AG20443 (cell line): ENCODE data around the gene VPS37D.
"Not testable (repeated sequence)": the region's sequence is repeated elsewhere in the genome, so short reads cannot be mapped to it uniquely, and the experiment has no call there.

Experiments used
- DNase-seq: peaks from one replicate; pipeline ENCODE4 v3.0.0; 2012; ENCODE audit warnings: low spot score, mixed read lengths

The VPS37D gene

GRCh38 chr7:73706126-73707044 is 38.8 kb downstream of the VPS37D start:
- DNase-seq, result no peak

DNA sequence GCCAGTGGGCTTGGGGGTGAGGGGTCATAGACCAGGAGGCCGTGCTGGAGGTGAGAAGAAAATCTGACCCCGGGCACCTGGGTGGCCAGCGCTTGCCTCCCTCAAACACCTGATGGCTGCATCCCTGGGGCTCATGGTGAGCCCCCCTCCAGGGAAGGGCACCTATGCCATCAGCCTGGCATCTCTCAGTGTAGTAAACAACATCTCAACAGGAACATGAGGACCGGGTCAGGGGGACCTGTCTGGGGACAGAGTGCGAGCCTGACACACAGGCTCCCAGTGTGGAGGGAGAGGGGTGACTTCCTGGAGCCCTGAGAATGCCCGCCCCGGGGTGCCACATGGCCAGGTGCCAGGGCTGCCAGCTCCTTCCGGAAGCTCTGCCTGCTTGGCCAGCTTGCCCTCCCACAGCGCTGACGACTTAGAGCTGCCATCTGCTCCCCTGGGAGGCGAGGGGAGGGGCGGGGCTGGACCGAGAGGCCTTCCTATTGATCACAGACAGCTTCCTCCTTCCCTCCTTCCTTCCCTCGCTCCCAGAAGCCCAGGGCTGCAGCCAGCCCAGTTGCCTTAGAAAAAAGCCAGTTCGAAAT is 39.5 kb downstream of the VPS37D start:
- no peak for DNase-seq

GRCh38 chr7:73708961-73709549 is 41.4 kb downstream of the VPS37D start:
- no peak for DNase-seq

DNA sequence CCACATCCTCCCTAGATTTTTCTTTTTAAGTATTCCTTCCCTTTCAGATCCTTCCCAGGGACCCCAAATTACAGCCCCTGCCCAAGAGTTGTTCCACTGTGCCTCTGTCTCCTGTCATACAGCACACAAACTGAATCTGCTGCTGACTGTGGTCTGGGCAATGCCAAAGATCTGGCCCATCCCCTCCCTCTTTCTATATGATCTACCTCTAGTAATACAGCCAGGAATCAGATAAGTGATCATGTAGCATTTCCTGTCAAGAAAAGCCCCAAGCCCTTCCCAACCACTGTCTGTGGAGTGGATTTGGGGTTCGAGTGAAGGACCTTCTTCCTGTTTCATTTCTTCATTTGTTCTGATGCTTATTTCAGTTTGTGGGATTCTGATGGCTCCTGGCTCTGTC is 45.1 kb downstream of the VPS37D start:
- no peak for DNase-seq

GRCh38 chr7:73713319-73713718 is 45.7 kb downstream of the VPS37D start:
- not testable (repeated sequence) for DNase-seq

DNA sequence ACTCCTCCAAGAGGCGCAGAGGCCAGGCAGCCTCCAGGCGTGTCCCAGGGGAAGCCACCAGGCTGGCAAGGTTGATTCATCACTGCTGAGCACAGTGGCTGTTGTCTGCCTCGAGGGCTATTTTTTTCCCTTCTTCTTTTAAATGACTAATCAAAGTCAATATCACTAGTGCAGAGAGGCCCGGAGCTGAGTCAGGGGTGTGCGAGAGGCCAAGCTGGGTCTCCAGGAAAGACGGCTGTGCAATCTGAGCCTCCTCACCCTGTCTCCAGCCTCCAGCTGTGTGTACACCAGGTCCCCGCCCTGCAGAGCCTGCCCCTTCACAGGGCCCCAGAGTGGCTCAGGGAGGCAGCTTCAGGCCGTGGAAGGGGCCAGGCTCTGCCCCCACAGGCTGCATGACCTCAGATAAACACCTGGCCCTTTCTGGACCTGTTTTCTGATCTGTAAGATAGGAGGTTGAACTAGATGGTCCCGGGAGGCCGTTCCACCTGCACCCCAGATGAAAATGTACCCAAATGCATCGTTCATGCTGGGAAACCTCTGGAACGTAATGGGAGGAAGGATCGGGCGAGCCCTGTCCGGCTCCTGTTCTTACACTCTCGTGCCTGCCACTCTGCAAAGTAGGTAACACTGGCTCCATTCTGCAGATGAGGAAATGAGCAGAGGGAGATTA is 48.2 kb downstream of the VPS37D start:
- DNase-seq, result peak; percentile 92

- DNase-seq, result no peak
These were observed 48.8 kb downstream of the VPS37D start for GRCh38 chr7:73716318-73716890.

- DNase-seq, result peak; percentile 51
These were observed 49.6 kb downstream of the VPS37D start for GRCh38 chr7:73717025-73717807.

DNA sequence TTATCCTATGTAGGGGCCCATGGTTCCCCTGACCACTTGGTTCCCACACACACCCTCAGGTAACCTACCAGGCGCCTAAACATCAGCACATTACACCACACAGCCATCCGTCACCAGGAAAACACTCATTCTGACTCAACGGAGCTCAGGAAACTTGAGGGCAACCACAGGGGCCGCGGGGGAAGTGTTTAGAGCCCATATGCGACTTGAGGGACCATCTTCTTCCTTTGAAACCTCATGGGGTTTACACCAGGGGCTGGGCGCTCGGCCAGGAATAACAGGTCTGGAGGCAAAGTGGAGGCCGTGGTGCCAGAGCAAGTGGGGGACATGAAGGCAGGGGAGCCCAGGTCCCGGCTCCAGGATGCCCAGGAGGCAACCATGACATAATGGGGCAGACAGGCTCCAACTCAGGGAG is 50.4 kb downstream of the VPS37D start:
- peak; percentile 70 for DNase-seq

GRCh38 chr7:73718438-73718881 is 50.8 kb downstream of the VPS37D start:
- no peak for DNase-seq

DNA sequence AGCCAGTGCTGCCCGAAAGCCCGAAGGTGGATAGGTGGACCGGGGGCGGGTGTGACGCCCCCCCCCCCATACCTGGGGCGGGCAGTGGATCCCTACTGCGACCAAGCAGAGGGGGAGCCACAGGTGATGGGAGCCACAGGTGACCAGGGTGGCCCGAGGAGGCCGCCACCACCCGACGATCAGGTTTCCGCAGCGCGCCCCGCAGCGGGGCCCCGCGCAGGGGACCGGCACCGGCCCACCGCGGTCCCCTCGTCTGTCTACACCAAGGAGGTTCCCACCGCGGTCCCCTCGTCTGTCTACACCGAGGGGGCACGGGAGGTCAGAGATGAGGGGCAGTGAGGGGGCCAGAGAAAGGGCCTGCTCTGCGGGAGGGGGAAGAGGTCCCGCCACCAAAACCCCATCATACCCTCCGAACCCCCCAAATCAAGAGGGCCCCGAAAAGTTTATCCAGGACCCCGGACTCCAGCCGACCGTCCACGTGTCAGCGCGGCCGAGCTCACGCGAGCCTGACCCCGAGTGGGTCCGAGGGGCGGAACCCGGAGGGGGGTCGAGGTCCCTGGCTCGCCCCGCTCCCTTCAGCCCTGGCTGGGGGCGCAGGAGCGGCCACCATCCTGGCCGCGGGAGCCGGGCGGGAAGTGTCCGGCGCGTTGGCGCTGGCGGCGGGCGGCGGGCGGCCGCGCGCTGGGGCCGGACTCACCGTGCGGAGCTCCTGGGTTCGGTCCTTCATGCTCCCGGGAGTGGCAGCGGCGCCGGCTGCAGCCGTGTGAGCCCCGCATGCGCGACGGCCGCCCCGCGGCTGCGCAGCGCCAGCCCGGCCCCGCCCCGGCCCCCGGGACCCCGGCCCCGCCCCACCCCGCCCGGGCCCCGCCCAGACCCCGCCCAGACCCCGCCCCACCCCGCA is 51.5 kb downstream of the VPS37D start, which contains the start of gene STX1A:
TSS of gene STX1A (minus strand) at position 765 of the 901 bp plus-strand sequence. CDS start at position 727, 38 bp downstream.
- DNase-seq, result peak; percentile 98

DNA sequence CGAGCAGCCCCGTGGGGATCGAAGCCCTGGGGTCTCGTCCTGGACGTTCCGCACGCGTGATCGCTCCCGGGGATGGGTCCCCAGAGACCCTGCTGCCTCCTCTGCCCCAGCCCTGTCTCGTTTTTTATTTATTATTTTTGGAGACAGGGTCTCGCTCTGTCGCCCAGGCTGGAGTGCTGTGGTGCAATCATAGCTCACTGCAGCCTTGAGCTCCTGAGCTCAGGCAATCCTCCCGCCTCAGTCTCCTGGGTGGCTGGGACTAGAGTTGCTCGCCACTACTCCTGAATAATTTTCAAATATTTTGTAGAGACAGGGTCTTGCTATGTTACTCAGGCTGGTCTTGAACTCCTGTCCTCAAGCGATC is 52.2 kb downstream of the VPS37D start:
- no peak for DNase-seq

GRCh38 chr7:73720443-73720842 is 52.8 kb downstream of the VPS37D start:
- DNase-seq, result not testable (repeated sequence)

DNA sequence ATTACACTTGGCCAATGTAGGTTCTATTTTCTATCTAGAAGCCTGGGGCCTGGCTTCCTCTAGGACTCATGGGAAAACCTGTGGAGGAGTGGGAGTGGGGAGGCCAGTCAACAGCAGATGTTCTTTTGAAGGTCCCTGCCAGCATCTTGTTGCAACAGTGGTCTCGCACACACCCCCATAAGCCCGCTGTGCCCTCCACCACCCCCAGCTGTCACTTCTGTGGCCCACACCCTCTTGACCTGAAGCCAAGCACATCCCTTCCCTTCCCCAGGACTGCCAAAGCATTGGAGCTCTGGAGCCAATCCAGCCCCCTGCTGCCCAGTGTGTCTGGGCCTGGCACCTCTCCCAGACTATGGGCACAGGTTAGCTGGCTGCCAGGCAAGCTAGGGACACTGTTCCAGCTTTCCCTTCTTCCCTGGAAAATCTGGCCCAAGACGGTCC is 53.8 kb downstream of the VPS37D start:
- no peak for DNase-seq
